Effector CD8-positive, alpha-beta T cell (primary cell): Measurements from ENCODE around the gene CTAG1A.
A peak's percentile ranks its signal among the peaks of the same experiment; 100 is the strongest.
"Not testable (repeated sequence)": the region's sequence is repeated elsewhere in the genome, so short reads cannot be mapped to it uniquely, and the experiment has no call there.

ENCODE experiments used
- DNase-seq: peaks from one replicate; lab custom pipeline; 2025; lab: John Stamatoyannopoulos, UW
- total RNA-seq, 4 experiments: gene quantifications; one replicate each; lab custom pipeline; 2026; lab: John Stamatoyannopoulos, UW

CTAG1A gene
- total RNA-seq: 0 reads per million in 4 experiments

DNA sequence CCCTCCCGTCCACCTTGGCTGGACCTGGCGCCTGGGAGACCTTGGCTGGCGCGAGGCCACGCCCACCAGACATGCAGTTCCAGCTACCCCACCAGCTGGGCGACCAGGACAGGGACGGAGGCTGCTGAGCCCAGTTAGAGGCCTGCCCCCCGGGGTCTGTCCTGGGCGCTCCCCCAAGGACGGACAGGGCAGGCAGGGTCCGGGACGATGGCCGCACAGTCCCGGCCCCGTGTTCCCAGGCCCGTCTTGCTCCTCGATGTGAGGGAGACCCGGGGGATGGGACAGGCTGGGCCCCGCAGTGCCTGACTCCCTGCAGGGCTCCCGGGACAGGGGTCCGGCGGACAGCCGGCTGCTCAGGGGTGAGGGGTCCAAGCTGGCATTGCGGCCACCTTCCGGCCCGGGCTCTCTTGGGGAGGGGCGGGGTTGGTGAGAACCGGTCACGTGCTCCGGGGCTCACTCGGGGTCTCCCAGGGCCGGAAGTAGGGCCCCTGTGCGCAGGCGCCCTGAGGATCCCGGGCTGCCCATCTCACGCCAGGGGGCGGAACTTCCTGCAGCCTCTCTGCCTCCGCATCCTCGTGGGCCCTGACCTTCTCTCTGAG is at the start of gene CTAG1A:
Gene CTAG1A, plus strand, starts transcription at position 549 of the 599 bp plus-strand sequence. CDS start 74 bp downstream, outside the sequence.
- not testable (repeated sequence) for DNase-seq

DNA sequence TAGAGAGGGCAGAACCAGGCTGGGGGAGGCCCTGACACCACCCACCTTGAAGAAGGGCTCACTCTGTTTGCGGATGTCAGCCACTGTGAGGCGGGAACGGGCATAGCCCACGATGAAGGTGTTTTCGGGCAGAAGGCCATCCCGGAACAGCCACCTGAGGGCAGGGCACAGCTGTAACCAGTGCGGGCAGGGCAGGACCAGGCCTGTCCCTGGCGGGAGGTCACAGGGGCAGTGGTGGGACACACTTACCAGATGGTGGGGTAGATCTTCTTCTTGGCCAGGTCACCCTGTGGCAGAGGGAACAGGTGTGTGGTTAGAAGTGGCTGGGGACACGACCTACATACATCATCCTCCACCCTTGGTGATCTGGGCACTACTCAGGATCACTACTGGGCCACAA is 49.0 kb upstream of the CTAG1A start:
- no peak for DNase-seq

DNA sequence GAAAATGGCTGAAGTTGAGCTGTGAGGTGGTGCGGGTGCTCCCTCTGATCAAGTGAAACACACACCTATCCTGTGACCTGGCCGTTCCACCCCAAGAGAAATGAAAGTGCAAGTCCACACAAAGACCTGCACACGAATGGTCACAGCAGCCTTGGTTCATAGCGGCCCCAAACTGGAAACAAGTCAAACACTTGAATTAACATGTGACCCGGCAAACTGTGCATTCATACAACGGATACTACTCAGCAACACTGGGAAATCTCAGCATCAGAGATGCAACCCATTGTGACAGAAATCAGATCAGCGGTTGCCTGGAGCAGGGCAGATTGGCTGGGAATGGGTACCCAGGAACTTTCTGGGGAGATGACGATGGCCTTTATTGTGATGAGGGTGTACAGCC is 45.9 kb upstream of the CTAG1A start:
- no peak for DNase-seq

DNA sequence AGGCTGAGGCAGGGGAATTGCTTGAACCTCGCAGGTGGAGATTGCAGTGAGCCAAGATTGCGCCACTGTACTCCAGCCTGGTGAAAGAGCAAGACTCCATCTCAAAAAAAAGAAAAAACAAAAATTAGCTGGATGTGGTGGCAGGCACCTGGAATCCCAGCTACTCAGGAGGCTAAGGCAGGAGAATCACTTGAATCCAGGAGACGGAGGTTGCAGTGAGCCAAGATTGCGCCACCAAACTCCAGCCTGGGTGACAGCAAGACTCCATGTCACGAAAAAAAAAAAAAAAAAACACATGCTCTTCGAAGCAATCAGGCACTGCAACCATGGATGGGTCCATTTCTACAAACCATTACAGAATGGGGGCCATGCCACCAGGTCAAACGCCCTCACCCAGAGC is 44.6 kb upstream of the CTAG1A start:
- DNase-seq: not testable (repeated sequence)

DNA sequence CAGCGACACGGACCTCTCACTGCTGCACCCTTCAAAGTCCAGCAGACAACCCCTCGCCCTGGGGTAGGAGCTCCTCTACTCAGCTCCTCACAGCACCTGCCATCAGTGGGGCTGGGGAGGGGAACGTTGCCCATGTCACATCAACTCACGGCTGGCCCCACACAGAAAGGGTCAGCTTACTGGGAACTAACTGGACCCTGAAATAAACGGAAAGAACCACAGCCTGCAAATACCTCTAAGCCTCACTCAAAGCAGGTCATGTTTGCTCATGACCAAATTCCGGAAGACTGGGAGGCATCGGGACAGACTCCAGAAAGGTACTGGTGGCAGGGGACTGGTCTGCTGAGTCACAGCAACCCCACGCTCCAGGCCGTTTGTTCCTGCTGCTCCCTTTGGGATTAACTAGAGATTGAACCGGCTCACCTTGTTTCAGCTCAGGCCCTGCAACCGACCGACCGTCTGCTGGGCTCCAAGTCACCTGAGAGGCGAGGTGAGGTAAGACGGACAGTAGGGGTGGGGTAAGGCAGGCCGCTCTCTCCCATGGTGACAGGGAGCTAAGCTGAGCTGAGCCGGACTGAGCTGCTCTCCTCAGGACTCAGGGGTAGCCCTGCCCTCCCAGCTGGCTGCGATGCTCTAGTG is 43.9 kb upstream of the CTAG1A start:
- DNase-seq: no peak

DNA sequence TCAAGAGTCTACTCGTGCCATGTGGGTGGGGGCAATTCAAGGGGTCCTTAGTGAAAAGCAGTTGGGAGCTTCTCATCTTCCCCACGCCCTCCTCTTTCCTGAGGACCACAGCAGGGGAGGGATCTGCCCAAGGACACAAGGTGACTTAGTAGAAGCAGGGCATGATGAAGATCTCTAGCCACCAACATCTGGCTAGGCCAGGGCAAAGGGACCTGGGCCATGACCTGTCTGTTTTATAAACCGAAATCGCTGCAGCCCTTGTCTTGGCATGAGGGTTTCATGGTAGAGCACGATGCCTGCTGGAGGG is 43.4 kb upstream of the CTAG1A start:
- DNase-seq: no peak

DNA sequence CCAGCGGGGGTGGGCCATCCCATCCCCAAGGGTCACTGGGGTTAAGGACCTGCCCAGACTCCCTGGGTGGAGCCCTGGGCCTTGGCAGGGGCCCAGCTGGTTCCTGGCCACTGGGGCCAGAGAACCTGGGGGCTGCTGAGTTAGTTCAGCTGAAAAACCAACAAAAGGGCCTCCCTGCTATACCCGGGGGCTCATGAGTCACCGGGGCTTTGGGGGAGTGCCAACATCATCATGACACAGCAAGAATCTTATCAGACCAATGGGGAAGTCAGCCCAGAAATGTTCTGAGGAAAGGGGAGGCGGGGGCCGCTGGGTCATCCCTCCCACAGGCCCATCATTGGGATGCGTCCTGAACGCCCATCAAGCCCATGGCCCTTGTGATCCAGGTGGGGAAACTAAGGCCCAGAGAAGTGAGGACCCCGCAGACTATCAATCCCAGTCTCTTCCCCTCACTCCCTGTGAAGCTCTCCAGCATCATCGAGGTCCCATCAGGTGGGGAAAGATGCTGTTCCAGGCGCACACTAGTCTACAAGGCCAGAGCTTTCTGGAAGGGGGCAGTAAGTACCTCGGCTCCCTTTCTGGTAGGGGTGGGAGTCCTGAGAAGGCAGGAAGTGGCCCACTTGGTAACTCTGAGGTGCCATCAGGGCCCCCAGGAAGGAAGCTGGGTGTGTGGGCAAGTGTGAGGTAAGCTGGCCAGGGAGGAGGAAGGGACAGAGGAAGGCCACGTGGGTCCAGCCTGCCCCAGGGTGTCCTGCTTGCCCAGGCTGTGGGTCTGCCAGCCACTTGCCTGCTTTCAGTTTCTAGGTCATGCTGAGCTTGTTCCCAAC is 42.8 kb upstream of the CTAG1A start:
- no peak for DNase-seq

DNA sequence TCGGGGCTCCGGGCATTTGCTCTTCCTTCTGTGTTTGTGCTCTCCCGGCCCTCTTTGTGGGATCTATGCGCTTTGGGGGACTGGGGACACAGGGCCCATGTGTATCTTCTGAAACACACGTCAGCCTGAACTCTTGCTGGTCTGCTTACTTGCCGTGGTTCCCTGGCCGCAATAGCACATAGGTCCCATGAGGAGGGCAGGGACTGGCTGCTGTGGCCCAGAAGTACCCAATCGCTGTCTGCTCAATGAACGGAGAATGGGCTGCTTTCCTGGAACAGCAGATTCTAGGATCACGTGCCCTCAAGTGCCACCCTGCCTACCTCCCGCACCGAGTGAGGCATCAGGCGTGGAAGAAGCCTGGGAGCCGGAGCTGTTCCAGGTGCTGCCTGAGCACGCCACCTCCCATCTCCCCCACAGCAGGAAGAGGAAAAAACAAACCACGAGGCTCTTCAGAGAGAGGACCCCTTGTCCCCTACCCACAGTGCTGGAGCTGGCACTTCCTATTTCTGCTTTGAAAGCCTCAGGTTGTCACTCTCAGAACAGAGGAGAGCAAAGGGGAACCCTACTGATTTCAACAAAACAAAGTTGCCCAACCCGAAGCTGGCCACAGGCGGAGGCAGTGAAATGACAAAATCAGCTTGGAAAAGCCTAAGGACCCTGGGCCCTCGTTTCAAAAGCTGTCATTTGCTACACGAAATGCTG is 42.1 kb upstream of the CTAG1A start:
- no peak for DNase-seq

DNA sequence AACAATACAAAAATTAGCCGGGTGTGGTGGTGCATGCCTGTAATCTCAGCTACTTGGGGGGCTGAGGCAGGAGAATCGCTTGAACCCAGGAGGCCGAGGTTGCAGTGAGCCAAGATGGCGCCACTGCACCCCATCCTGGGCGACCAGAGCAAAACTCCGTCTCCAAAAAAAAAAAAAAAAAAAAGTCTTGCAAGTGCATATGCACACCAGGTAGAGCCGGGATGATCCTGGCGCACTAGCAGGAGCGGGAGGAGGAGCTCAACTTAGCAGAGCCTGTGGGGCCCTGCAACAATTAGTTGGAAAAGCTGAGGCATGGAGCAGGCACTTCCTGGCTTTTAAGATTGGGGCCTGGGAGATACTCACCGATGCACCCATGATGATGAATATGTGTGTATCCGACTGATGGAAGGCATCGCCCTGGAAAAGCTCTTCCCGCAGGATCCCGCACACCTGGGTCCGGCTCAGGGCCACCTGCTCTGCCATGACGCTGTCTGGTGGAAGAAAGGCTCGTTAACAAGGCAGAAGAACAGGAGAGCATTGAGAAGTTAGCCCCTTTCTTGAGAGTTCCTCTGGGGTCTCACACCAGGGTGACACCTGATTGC is 39.2 kb upstream of the CTAG1A start:
- DNase-seq: no peak

DNA sequence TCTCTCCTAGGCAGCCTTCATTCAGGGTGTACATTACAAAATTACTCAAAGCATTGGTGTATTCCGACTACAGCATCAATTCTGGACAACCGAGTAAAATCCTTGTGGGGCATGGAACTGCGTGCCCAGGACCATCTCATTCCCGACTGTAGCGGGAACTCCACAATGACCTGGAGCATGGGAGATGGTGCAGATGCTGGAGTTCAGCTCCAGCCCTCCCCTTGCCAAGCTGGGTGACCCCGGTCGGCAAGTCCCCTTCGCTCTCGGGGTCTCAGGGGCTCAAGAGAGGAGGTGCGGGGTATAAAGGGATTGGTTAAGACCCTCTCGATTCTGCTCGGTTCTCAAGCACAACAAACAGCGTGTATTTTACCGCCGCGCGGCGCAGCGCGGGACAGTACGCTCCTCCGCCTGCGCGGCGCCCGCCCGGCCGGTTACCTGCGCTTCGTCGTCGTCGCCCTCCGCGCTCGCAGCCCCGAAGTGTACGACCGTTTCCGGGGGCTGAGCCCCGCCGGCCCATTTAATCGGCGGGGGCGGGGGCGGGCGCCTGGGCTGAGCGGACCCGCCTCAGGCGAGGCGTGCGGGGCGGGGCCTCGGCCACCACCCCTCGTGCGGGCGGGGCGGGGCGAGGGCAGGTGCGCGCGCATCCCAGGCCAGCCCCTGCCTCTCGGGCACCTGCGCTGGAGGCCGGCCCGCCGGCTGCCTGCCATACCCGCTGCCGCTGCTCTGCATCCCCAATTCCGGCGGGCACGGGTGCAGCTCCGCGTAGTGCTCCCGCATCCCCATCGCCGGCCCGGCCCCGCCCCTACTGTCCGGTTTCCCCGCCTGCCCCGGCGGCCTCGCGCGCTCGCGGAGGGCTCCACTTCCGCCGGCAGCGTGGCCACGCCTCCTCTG is 38.3 kb upstream of the CTAG1A start, which contains the start of gene G6PD:
Gene G6PD, minus strand, starts transcription at position 493 of the 891 bp plus-strand sequence. CDS start 691 bp downstream, outside the sequence.
- peak; percentile 79 for DNase-seq

DNA sequence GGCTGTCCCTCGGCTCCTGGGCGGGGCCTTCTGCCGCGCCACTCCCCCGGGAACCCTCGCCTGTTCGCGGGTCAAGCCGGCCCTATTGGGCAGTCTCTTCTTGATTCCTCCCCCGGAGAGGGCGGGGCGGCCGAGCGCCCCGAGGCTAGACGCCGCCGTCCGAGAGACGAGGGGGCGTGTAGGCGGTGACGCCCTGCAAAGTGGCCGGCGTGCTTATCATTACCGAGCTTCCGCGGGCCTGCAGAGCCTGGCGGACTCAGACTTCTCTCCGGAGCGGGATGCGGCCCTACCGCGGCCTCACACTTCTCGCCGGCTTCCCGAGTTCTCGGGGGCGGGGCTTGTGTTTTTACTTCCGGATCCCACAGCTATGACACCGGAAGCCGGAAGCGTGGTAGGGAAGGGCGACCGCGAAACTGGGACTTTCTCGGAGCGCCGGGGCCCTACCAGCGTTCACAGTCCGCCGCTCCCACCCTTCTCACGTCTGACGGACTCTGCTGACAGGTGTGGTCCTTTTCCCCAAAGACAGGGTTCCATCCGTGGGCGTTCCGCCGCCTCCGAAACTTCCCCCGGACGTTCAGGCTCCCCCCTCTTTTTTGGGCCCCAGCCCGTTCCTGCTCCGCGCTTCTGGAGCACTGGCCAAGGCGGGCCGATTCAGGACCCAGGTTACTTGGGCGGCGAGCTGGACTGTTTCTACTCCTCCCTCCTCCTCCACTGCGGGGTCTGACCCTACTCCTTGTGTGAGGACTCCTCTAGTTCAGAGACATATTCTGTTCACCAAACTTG is 37.5 kb upstream of the CTAG1A start, which contains the start of gene IKBKG:
Gene IKBKG, plus strand, starts transcription at position 376 of the 783 bp plus-strand sequence. CDS start 4,383 bp downstream, outside the sequence.
- peak; percentile 80 for DNase-seq

DNA sequence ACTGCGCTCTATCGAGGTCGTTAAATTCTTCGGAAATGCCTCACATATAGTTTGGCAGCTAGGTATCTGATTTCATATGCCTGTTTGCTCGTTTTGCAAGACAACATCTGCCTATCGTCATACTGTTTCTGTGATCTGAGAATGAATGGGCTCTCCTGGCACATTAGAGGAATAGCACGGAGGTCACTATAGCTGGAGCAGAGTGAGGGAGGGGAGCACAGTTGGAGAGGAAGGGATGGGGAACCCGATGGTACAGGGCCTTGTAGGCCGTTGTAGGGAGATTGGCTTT is 37.0 kb upstream of the CTAG1A start:
- no peak for DNase-seq

DNA sequence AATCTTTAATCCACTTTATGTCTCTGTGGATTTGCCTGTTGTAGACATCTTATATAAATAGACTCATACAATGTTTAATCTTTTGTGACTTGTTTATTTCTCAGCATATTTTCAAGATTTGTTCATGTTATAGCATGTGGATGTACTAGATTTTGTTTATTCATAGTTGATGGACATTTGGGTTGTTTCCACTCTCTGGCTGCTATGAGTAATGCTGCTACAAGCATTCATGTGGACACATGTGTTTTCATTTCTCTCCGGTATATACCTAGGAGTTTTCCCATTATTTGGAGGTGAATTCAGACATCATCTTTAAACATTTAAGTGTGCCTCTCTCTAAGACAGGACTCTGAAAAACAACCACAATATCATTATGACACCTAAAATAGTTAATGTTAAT is 35.2 kb upstream of the CTAG1A start:
- DNase-seq: no peak

DNA sequence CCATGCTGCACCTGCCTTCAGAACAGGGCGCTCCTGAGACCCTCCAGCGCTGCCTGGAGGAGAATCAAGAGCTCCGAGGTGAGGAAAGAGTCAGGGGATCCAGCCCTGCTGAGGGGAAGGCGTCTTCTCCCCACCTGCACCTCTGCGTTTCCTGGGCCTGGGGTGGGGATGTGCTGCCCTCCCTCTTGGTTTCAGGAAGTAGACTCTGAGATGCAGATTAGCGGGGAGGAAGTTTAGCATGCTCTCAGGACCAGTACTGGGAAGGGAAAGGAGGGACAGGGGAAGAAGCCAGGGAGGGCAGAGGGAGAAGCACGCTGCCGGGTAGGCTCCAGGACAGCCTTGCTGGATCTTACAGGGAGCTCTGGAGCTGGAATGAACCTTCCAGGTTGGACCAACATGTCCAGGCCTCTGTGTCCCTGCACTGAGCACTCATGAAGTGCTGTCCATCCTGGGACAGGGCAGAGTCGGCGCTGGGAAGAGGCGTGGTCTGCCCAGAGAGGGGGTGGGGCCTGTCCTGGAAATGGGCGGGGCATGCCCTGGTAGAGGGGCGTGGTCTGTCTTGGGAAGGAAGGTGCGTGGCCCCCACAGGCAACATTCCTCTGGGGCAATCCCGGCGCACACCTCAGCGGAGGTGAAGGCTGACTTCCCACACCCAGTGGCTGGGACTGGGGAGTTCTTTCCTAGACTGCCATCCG is 32.7 kb upstream of the CTAG1A start:
- not testable (repeated sequence) for DNase-seq

DNA sequence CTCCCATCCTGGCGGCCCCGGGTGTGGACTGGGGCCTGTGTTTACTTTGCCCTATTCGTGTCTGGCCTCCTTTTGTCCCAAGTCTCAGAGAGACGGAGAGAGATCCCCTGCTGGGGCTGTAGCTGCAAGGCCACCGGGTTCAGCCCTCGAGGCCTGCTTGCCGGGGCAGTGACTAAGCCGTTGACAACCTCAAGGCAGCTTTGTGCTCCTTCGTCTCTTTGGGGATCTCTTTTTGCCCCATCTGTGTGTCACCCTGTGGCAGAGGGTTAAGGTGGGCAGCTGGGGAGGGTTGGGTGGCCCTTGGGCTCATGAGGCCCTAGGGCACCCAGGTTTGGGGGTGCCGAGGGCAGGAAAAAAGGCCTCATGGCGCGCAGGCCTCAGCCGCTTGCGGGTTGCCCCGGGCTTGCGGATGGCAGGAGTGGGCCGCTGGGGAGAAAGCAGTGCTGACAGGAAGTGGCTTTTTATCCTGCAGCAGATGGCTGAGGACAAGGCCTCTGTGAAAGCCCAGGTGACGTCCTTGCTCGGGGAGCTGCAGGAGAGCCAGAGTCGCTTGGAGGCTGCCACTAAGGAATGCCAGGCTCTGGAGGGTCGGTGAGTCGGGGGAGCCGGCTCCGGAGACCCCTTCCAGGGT is 26.8 kb upstream of the CTAG1A start:
- DNase-seq: not testable (repeated sequence)

DNA sequence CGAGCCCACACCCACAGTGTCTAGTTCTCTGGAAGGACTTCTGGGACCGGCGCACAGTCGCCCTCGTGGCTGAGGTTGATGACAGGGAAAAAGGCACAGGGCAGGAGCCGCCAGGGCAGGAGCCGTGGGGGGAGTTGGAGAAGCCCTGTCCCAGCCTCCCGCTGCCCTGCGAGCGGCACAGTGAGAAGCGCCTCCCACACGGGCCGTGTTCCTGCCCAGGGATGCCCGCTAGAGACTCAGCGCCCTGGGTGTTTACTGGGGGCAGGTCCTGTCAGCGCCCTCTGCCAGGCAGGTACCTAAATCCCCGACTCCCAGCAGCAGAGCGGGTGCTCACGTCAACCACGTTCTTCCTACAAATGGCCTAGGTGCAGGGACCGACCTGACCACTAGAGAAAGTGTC is 26.0 kb upstream of the CTAG1A start:
- DNase-seq: not testable (repeated sequence)

DNA sequence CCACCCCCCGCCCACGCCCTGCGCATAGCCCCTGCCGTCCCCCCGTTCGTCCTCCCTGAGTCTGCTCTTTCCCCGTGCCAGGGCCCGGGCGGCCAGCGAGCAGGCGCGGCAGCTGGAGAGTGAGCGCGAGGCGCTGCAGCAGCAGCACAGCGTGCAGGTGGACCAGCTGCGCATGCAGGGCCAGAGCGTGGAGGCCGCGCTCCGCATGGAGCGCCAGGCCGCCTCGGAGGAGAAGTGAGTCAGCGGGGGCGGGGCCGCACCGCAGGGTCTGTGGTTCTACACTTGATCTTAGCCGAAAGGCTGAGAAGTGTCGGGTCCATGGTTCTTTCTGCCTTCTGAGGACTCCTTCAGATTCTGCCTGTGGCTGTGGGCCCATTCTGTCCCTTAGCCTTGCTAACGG is 24.6 kb upstream of the CTAG1A start:
- not testable (repeated sequence) for DNase-seq

DNA sequence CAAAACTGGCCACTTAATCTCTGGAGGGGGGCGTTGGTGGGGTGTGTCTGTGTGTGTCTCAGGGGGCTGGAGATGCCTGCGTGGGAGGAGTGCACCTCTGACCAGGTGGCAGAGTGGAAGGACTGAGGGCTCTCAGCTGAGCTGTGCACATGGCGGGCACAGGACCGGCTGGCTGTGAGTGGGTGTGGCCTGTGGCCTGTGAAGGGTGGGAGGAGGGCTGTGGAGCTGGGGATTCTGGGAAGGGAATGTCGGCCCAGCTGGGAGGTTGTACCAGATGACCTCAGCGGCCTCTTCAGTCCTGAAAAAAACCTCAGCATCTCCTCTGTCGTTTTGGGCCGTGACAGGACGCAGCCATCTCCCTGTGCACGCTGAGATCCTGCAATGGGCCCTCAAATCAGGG is 22.6 kb upstream of the CTAG1A start:
- DNase-seq: not testable (repeated sequence)

DNA sequence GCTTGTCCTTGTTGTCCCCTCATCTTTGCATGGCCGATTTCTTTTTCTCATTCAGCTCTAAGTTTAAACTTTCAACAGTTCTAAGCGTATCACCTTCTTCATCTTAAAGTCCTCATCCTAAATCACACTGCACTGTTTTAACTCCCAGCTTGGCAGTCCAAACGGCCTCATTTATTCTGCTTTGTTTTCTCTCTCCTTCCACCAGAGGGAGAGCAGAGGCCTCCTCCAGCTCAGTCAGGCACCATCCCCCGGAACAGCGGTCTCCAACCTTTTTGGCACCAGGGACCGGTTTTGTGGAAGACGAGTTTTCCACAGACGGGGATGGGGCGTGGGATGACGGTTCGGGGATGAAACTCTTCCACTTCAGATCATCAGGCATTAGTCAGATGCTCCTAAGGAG is 14.6 kb upstream of the CTAG1A start:
- not testable (repeated sequence) for DNase-seq
